Activated CD8-positive, alpha-beta memory T cell treated with anti-CD3 and anti-CD28 coated beads, Interleukin-2, amount 50 U/mL, for 48 hours (primary cell): ENCODE measurements around the gene HOXA4.

Experiments used
- DNase-seq: peaks from one replicate; pipeline ENCODE4 v3.0.0-alpha.2; 2020

Gene HOXA4

DNA sequence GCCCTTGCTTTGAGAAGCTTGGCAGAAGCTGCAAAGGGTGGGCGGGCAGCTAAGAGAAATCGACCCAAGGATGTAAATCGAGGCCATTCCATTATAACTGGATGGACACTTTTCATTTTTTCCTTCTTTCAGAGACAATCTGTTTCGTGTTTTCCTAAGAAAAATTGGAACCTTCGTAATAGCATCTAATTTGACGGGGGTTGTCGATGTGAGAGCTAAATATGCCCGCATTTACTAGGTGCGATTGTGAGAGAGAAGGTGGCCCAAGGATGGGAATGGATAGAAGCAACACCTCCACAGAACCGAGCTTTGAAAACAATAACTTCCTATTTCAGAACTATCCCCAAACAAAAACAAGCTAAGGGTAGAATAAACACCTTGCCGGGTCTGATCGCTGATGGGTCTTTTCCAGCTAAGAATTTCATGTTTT is 848 bp upstream of the HOXA4 start:
- DNase-seq = no peak

DNA sequence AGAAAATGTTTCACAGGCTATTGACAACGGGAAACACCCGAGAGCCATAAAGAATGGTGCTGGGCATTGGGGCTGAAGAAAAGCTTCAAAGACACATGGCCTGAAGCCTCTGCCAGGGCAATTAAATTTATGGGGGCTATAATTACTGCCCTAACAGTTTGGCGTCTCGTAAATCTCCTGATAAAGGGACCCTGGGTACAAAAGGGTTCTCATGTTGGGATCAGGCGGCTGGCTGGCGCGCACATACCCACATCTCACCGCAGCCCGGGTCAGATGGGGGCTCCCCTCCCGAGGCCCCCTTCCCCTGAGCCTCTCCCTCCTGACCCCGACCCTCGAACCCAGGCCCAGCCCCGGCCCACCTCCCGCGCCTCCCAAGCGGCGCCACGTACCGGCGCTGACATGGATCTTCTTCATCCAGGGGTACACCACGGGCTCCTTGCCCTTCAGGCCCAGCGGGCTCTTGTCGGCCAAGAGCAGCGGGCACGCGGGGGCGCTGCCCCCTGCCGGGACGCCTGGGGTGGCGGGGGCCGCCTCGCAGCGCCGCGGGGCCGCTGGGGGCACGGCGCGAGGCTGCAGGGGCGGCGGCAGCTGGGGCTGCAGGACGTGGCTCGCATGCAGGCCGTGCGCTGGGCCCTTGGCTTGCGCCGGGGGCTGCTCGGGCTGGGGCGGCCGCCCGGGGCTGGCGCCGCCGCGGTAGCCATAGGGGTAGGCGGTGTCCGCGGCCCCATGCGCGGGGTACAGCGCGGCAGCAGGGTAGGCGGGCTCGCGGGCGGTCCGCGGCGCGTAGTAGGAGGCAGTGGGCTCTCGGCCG is 623 bp downstream of the HOXA4 start:
- no peak for DNase-seq

DNA sequence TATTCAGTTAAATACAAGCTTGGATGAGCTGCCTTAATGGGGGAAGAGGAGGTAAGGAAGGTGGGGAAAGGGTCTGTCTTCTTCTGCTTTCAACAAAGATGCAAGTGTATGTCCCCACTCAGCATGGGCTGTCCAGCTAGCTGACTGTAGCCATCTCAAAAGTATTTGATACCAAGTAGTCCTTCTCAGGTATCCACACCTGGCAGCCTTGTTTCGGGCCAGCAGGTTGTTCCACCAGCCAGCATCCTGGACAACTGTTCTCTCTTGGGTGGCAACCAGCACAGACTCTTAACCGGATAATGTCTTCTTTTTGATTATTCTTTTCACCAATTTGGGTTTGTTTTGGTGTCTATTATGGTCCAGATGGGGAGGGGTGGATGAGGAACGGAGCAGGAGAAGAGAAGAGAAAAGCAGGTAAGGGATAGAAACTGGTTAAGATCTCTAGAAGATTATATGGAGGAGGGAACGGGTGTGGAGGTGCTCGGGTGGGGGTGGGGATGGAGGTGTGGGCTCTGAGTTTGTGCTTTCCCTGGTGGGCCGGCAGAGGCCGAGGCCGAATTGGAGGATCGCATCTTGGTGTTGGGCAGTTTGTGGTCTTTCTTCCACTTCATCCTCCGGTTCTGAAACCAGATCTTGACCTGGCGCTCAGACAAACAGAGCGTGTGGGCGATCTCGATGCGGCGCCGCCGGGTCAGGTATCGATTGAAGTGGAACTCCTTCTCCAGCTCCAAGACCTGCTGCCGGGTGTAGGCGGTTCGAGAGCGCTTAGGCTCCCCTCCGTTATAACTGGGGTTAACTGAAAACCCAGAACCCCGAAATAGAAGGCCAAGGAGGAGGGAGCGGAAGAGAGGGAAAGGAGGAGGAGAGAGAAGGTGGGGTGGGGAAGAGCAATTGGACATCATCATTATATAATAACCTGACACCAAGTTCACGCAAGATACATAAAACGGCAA is 1.5 kb downstream of the HOXA4 start:
- no peak for DNase-seq

DNA sequence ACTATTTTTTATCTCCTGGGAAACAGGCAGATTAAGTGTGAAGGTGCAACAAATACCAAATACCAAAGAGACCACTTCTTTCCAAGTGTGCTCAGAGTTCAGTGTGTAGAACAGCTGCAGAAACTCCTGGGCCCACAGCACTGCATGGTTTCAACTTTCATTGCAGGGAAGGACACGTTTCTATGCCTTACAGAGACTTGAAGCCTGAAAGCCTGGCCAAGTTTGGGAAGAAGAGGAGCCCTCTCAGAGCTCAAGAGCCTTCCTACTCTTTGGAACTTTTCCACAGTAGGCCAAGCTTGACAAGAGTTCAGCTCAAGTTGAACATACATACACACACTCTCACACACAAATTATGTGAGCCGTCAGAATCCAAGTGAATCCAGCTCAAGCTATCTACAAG is 2.5 kb downstream of the HOXA4 start:
- DNase-seq = no peak

DNA sequence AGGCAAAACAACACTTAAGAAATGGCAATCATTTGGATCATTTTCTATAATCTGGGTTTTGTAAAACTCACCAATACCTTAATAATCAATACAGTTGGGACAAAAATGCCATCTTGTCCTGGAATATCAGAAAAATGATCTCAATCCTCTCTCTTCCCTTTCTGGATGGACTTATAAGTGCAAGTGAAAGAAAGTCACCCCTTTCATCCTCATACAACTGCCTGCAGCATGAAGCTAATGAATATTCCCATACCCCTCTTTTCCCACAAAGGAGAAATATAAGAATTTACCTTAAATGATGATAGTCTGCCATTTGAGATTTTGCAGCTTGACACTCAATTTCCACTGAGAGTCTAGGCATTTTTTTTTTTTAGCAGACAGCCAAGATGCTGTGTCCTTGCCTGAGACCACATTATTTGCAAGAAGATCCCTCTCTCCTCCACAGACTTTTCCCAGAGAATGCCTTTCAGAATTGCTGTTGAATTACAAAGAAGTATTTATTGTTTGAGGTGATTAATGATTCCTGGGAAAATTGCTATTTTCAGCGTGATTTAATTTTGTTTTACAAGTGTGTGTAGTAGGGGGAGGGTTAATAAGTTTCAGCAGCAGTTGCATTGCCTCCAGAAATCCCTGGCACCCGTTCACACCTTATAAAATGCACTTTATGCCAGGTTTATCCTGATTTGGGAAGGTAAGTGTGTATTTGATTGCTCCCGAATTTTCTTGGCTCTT is 3.8 kb downstream of the HOXA4 start:
- DNase-seq = no peak

DNA sequence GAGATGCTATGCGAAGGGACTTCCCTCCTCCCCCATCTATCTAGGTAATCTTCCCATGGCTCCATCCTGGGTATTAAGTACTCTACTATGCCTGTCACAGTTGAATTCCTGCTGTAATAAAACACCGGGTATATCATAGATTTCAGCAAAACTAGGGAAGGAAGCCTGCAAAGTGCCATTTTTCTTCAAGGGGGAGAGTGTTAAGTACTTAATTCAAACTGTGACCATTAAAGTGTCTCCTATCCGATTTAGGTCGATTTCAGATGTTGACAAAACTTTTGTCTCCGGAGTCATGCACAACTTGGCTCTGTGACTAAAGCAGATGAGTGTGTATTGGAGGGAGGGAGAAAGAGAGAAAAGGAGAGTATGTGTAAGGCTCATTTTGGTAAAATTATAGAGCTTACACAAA is 4.6 kb downstream of the HOXA4 start:
- no peak for DNase-seq

DNA sequence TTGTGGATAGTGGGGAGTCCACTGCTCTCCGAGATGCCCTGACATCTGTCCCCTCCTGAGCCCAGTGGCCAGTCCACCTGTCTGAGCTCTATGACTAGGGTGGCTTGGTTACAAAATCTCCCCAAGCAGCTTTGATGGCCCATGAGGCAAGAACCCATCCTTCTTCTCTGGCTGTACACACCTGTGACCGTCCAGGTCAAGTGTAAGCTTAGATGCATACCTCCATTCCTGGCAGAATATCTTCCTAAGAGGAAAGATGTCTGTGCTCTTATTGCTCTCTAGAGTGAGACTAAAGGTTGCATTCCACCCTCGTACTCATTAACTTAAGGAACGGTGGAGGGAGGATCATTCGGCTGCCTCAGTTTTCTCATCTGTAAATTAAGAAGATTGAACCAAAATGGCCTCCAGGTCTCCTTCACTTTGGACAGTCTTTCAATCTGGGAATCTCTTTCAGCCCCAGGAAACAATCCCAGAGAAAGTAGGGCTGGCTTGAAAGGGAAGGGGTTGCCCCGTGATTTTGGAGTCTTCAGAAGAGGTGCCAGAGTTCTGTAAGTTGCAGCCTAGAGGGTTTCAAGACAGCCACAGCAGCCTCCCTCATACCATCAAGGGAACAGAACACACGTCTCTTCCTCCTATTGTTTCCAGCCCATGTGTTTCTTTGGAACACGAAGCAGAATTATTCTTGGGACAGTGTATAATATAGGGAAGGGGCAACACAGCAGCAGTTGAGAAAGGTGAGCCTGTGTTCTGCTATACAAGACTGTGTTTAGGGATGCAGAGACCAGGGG is 5.5 kb downstream of the HOXA4 start:
- no peak for DNase-seq

DNA sequence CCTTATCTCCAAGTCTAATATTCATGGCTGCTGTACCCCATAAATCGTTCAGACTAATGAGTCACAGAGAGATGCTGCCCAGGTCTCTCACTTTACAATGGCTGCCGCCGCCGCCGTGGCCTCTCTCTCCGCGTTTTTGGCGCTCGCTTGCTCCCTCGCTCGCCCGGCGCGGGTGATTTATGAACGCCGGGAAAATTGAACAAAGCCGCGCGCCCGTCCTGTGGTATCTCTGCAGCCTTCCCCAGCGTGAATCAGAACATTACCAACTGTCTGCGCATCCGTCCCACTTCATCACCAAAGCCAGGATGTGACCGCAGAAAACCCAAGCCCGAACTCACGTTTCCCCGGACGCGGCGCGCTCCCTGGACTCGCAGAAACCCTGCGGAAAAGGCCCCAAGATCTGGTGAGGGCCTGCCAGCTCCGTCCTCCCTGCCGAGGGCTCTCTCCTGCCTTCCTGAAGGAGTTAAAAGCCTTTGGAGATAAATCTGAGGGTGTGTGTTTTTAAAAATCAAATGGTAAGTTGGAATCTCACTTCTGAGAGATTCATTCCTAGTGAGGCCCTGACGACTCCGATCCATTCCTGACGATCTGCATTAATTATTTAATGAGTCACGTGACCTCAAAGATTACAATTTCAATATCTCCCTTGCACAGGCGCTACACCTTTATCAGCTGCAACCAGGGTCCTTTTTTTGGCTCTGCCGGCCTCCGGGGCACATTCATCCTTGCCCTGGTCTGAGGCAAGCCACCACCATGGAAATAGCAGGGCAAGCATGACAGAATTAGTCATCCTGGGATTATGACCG is 6.3 kb downstream of the HOXA4 start:
- DNase-seq = no peak

DNA sequence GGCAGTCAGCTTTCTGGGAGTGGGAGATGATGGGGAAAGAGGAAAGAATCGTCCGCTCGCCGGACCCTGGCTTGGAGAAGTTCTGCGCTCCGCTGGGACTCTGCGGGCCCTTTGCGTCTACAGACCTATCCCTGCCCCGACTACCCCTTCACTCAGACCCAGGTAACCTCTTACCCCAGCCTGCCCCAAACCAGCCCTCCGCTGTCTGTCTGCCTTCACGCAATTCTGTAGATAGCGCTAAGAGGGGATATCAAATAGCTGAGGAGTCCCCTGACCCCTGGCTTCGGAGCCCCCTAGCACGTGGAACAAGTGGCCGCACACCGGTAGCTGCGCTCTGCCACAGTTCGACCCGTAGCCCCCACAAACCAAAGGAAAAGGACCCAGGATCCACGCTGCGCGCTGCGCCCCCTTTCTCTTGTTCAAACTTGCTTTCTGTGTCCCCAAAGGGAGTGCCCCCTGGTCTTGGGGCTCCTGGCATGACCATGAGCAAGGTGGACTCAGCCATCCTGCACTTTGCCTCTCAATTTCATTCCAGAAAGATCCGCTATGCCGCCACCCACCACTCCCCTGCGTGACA is 7.0 kb downstream of the HOXA4 start:
- DNase-seq = no peak

DNA sequence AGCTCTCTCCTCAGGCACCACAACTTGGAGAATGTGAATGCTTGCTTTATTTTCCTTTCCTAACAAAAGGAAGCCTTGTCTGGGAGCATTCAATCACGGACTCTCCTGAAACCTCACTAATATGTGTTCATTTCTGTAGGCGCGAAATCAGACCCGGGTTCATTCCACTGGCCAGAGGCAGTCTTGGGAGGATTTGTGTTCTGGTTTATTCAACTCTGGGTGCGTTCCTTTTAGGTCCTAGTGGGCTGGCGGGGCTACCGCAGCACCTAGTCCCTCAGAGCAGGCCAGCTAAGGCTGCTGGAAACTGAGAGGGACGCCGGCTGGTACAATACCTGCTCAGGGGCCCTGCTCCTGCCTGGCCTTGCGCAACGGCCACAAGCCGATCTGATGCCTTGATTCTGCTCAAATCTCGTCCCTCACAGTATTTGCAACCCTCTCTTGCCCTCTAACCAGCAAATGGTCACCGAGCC is 7.5 kb downstream of the HOXA4 start:
- no peak for DNase-seq

DNA sequence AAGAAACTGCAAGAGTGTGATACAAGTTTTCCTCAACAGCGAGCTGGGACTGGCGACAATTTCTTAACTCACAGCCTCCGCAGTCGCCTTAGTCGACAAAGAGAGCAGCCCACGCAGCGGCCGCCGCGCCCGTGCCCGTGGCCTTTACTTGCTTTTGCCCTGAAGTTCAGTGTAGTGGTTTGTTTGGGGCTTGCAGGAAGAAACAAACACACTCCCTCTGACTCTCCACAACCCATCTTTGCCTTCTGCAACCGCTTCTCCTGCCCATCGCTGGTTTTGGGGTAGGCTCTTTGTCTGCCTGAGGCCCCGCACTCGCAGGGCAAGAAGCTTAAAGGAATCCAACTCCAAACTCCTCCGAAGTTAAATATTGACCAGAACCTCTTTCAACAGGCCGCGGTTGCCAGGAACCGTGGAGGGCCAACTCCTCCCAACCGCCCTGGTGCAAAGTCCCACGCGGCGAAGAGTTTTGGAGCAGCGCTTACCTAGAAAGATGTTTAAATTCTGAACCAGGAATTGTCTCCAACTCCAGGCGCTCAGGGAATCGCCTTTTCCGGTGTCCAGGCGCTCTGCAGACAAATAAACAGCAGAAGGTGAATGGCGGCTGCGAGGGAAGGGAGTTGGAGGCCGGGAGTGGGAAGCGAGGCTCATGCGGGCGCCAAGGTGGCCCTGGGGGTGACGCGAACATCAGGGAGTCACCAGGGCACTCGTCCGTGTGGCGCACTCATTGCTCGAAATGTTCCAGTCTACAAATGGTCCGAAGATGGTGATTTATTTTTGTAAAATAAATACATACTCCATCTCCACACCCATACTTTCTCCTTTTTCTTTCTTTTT is 8.3 kb downstream of the HOXA4 start:
- DNase-seq = no peak

DNA sequence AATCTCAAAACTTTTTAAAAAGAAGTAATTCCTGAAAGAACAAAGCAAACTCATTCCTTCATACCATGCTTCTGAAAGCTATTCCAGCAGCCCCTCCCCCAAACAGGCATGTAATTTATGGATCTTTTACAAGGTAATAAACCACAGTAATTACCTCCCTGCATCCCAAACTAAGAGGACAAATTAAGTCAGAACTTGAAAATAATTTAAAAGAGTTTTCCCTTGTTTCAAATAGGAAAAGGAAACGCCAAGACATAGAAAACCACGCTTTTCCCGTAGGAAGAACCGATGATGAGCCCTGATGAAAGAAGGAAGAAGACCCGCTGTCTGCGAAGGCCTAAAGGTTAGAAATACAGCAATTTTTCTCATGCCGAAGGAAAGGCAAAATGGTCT is 8.9 kb downstream of the HOXA4 start:
- no peak for DNase-seq

DNA sequence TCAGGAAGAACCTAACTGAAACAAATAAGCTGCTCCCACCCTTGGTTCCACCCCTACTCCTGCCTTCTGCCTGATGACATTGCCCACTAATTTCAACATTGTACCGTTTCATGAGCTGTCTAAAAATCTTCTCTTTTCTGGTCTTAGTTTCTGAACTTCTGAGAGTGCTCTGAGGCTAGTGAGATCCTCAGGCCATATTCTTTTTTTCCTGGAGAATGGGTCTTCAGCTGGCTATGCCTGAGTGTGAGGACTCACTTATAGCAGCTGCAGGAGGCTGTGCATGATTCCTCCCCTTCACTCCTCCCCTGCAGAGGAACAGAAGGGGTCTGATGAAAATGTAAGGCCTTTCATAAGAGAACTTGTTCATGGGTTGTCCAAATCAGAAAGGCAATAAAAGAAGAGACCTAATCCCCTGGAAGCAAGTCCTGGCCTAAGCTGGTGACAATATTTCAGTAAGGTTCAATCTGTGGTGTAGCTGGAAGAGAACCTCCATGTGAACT is 11.1 kb downstream of the HOXA4 start:
- no peak for DNase-seq

DNA sequence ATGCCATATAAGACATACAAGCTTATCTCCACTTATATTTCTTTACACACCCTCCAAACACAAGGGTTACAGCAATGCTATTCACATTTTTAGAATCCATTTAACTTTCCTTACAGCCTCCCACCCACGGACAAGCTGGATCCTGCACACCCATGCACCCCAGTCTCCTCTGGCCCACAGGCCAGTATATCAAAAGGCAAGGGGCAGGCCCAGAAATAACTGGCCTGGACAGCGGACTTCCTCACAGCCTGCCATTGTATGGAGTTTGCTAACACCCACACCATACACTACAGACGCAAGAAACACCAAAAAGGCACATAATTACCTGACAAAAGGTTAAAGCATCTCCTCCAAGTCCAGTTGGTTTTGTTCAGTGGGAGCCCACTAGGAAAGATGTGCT is 12.0 kb downstream of the HOXA4 start:
- no peak for DNase-seq

DNA sequence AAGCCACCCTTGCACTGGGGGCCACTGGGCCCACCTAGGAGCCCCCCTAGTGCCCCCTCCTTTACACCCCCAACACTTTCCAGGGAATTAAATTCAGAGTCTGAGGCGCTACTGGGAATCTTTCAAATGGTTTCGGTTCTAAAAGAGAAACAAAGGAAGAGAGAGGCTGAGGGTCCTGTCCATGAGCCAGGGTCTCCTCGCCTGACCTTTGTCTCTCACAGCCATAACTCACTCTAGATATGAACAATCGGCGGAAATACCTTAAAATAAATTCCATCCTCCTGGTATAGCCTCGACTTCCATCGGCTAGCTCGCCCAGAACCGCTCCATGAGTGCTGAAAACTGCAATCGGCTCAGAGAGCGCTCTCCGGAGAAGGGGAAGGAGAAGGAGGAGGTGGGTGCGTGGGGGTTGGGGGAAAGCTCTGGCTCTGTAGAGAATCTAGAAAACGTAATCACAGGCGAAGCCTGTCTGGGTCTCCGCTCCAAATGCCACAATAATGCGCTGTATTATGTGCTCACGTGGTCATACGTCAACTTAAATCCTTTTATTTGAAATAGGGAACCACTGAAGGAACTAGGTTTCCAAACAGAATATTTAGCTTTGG is 12.6 kb downstream of the HOXA4 start:
- no peak for DNase-seq

DNA sequence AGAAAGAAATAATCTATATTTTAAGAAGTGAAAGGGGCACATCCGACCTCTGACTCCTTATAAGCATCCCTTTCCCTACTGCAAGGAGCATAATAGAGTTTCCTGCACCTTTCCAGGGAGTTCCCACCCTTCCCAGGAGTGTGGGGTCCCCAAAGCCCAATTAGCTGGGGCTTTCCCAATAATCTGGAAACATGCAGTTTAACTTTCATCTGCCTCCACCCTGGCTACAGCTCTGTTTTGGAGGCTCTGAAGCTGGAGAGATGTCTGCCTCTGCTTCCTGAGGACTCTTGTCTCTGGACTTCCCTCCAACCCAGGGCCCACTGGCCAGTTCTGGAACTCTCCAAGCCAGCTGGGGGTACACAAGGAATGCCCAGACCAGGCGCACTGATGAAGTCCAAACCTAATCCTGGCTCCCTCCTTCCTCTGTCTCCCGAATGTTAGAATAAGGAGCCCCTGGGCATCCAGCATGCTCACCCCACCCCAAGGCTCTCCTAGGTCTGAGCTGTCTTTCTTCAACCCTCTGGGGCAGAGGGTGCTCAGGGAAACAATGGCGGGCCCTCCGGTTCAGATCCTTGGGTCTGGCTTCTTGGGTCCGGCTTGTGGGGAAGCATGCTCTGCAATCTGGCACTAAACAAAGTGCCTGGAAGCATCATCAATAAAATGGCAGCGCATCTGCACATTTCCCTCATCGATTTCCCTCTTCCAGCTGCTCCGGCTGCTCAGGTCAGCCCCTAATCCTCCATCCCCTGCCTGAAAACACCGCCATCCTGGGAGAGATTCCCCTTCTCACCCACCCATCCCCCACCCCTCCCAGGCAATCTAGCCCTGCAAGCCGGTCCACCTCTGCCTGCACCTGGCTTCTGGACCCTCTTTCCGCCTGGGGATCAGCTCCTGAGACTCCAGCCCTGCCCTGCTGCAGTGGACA is 13.3 kb downstream of the HOXA4 start:
- DNase-seq = peak; percentile 36

DNA sequence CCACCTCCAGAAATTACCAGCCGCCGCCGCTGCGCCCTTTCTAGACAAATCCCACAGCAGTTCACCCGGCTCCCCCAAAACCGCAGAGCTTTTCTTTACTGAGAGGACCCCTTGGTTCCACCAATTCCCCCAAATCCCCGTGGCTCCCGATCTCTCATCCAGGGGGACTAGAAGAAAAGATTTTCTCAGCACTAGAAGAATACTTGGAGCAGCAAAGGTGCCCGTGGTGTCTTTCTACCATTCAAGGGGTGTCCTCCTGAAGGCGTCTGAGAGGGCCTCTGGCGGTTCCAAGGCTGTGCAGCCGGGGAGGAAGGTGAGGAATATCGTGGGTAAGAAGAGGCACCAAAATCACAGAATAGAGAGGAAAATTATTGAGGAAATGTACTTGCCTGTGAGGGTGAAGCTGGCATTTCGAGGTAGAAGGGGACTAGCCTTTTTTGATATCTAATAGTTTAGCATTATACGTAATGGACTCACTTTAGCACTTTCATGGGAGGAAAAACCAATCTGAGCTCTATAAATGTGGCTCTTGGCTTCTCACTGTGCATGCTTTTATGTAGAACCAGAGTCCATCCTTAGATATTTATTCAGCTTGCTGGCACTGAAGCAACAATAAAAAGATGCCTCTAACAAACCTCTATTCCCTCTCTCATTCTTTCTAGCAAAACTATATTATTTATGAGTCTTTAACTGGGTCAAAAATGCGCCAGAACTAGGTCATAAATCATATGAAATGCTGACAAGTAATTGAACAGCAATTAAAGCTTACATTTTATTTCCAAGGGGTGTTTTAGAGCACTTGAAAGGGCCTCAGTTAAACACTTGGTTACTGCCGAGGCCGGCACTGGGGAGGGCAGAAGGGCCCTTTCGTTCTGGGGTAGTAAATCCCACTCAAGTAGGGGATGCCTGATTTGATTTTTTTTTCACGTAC is 14.3 kb downstream of the HOXA4 start:
- DNase-seq = no peak
